Smooth muscle cell (in vitro differentiated cells): ENCODE results near the gene FTH1. TPM values are rescaled to one million over a fixed set of nuclear protein-coding genes. Genes with fewer than 3 reads are reported as not detected.

Experiments
- DNase-seq: peaks from one replicate; lab custom pipeline; 2025; ENCODE audit not compliant: unreplicated experiment; lab: John Stamatoyannopoulos, UW
- H2AFZ ChIP-seq: fragments of 200-600 bp; sonication (generic); 2 replicates; pipeline ENCODE4 v1.6.0; 2016; ENCODE audit warnings: antibody characterized with exemption, low read depth, mild to moderate bottlenecking
- H3F3A ChIP-seq: fragments of 200-600 bp; sonication (generic); 2 replicates; pipeline ENCODE4 v1.6.0; 2017; ENCODE audit warnings: antibody characterized with exemption, low read depth
- H3K27ac ChIP-seq: fragments of 200-600 bp; sonication (generic); 2 replicates; pipeline ENCODE4 v1.5.1; 2016; ENCODE audit warnings: low read depth, mild to moderate bottlenecking
- H3K27me3 ChIP-seq: fragments of 200-600 bp; sonication (generic); 2 replicates; pipeline ENCODE4 v1.6.1; 2016; ENCODE audit warnings: low read depth, mild to moderate bottlenecking
- H3K36me3 ChIP-seq: fragments of 200-600 bp; sonication (generic); 2 replicates; pipeline ENCODE4 v1.5.1; 2016; ENCODE audit warnings: low read depth
- H3K4me1 ChIP-seq: fragments of 200-600 bp; sonication (generic); 2 replicates; pipeline ENCODE4 v1.5.1; 2016; ENCODE audit warnings: low read depth
- H3K4me2 ChIP-seq: fragments of 200-600 bp; sonication (generic); 2 replicates; pipeline ENCODE4 v1.6.0; 2016; ENCODE audit warnings: mild to moderate bottlenecking
- H3K4me3 ChIP-seq: fragments of 200-600 bp; sonication (generic); 2 replicates; pipeline ENCODE4 v1.5.1; 2016; ENCODE audit warnings: mild to moderate bottlenecking
- H3K79me2 ChIP-seq: fragments of 200-600 bp; sonication (generic); 2 replicates; pipeline ENCODE4 v1.6.0; 2016; ENCODE audit warnings: low read depth, mild to moderate bottlenecking
- H3K9ac ChIP-seq: fragments of 200-600 bp; sonication (generic); 2 replicates; pipeline ENCODE4 v1.6.0; 2016; ENCODE audit warnings: low read depth
- H3K9me3 ChIP-seq: fragments of 200-600 bp; sonication (generic); replicated peaks from 2 replicates; pipeline ENCODE4 v1.5.1; 2016; ENCODE audit warnings: low read depth
- H4K20me1 ChIP-seq: fragments of 200-600 bp; sonication (generic); 2 replicates; pipeline ENCODE4 v1.6.0; 2016; ENCODE audit warnings: low read depth
- WGBS: methylation state at CpG from one replicate; pipeline ENCODE4 v1.1.7; 2016; ENCODE audit warnings: low lambda C conversion rate; 5-methylcytosine and 5-hydroxymethylcytosine counted together
- polyA plus RNA-seq: library from polyadenylated mRNA; unstranded; fragments of >200 nt; fragmentation: Nextera tagmentation; extraction: Ambion mirVana; gene quantifications from 2 replicates; pipeline ENCODE4 v1.2.1, GENCODE V29; 2016
- total RNA-seq: library from RNA; depleted of rRNA; stranded (reverse); fragments of >200 nt; gene quantifications from 2 replicates; pipeline ENCODE4 v1.2.3, GENCODE V29; 2014
- TF ChIP-seq, protein P1 (sequence below): fragments of 200-600 bp; sonication (generic); IDR thresholded peaks from 2 replicates; pipeline ENCODE4 v1.5.1; 2017; ENCODE audit warnings: borderline replicate concordance, mild to moderate bottlenecking, antibody characterized with exemption; ENCODE audit not compliant: insufficient read depth, poor library complexity, severe bottlenecking

Gene FTH1
- total and polyA plus RNA-seq, 2 experiments from 2014 or later, result 1,173 to 6,048 TPM

DNA sequence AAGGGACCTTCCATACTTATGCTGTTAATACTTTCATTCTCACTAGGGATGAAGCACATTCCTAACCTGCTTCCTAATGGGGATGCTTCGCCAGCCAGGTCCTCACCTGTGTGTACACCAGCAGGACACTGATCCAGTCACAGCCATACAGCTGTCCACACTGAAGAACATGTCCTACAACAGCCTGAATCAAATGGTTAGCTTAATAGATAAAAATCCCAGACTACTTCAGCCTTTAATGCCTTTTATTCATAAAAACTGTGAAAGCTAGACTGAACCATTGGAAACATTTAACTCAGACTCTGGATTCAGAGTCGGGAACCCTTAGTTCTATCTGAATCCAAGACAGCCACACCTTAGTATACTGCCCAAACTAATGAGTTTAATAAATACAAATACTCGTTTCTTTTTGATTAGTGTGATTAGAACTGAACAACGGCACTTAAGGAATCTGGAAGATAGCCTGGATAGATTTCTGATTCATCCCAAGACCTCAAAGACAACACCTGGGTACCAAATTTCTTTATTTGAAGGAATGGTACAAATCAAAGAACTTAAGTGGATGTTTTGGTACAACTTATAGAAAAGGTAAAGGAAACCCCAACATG, 3.3 kb downstream of the FTH1 start:
- no peak overlapping the region for H3K27ac ChIP-seq

DNA sequence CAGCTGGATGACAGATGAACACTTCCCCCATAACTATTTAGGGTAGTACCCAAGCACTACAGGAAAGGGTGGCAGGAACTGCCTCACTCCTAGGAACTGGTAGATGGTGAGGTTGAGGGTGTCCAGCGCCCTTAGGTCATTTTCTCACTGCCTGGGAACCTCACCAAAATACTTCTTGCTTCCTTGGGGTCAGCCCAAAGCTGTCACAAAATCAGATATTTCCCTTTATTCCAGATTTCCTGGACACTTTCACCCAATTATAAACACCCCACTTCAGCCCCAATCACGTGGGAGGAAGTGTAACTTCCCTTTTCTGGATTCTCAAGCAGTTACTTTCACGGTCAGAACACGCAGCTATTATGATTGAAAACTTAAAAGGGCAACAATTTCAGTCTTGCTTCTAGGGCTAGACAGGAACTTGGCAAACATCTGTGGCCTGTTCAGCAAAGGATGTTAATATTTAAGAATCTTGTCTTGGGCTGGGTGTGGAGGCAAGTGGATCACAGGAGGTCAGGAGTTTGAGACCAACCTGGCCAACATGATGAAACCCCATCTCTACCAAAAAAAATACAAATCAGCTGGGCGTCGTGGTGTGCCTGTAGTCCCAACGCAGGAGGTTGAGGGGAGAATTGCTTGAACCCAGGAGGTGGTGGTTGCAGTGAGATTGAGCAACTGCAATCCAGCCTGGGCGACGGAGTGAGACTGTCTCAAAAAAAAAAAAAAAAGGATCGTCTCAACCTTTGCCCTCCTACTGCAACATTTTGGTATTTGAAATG, 4.0 kb downstream of the FTH1 start:
- no peak overlapping the region for H3K4me2 ChIP-seq
- no peaks in the 10 kb centered on the region for H3K27me3 ChIP-seq
- peak overlapping the region; percentile 37 for H3K27ac ChIP-seq
- no peaks in the 10 kb centered on the region for H3K9me3 ChIP-seq
- no peak overlapping the region for H3K4me3 ChIP-seq
- H3F3A ChIP-seq, result peaks cover 25% of the 10 kb centered on the region
- peaks cover 59% of the 10 kb centered on the region for H4K20me1 ChIP-seq
- H3K79me2 ChIP-seq, result peaks cover 24% of the 10 kb centered on the region
- WGBS, result 85% methylated on average over 10 of the region's 10 CpGs
- peaks cover 12% of the 10 kb centered on the region for H3K4me1 ChIP-seq
- TF ChIP-seq, protein P1, sequence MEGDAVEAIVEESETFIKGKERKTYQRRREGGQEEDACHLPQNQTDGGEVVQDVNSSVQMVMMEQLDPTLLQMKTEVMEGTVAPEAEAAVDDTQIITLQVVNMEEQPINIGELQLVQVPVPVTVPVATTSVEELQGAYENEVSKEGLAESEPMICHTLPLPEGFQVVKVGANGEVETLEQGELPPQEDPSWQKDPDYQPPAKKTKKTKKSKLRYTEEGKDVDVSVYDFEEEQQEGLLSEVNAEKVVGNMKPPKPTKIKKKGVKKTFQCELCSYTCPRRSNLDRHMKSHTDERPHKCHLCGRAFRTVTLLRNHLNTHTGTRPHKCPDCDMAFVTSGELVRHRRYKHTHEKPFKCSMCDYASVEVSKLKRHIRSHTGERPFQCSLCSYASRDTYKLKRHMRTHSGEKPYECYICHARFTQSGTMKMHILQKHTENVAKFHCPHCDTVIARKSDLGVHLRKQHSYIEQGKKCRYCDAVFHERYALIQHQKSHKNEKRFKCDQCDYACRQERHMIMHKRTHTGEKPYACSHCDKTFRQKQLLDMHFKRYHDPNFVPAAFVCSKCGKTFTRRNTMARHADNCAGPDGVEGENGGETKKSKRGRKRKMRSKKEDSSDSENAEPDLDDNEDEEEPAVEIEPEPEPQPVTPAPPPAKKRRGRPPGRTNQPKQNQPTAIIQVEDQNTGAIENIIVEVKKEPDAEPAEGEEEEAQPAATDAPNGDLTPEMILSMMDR, result no peak
- H2AFZ ChIP-seq, result no peak overlapping the region
- no peak overlapping the region for H3K9ac ChIP-seq
- no peak for DNase-seq
- H3K36me3 ChIP-seq, result no peaks in the 10 kb centered on the region

More for the DNA sequence above, 3.3 kb downstream of the FTH1 start:
- Histone ChIP-seq H3K79me2 (peaks cover 27% of the 10 kb centered on the region), H3K4me2 (no peak overlapping the region), H3K27me3 (no peaks in the 10 kb centered on the region), H3K9ac (no peak overlapping the region), H3K4me1 (peaks cover 19% of the 10 kb centered on the region), H4K20me1 (peaks cover 59% of the 10 kb centered on the region), H3K4me3 (peak overlapping the region; percentile 93), H3K9me3 (no peaks in the 10 kb centered on the region), H2AFZ (no peak overlapping the region), H3K36me3 (no peaks in the 10 kb centered on the region), H3F3A (peaks cover 31% of the 10 kb centered on the region)
- TF ChIP-seq, protein P1, result no peak
- 95% methylated on average over 4 of the region's 4 CpGs for WGBS
- no peak for DNase-seq

DNA sequence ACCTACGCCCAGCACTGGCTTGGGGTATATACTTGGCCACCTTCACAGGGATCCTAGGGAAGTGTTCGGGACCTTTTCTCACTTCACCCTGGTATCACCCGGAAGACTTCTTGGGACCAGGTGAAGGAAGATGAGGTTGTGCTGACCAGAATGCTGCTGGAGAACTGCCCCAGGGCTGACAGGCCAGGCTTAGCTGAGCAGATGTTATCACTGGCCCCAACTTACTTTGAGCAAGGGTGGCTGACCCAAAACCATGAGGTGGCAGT, 4.5 kb downstream of the FTH1 start:
- Histone ChIP-seq H3K9ac (no peak overlapping the region), H3K79me2 (peaks cover 24% of the 10 kb centered on the region), H3K4me2 (no peak overlapping the region), H3K27ac (peak overlapping the region; percentile 37), H2AFZ (no peak overlapping the region), H4K20me1 (peaks cover 59% of the 10 kb centered on the region), H3K9me3 (no peaks in the 10 kb centered on the region), H3K36me3 (no peaks in the 10 kb centered on the region), H3F3A (peaks cover 25% of the 10 kb centered on the region), H3K4me3 (no peak overlapping the region), H3K27me3 (no peaks in the 10 kb centered on the region), H3K4me1 (peaks cover 8% of the 10 kb centered on the region)
- TF ChIP-seq, protein P1, result no peak
- WGBS, result 91% methylated on average over 3 of the region's 3 CpGs
- DNase-seq, result no peak
